Bronchus fibroblast of lung (primary cell): Measurements from ENCODE around the gene RLF. TPM values are rescaled to one million over a fixed set of nuclear protein-coding genes. Genes with fewer than 3 reads are reported as not detected.

Source experiments
- total RNA-seq: library from RNA; depleted of rRNA; stranded (reverse); fragments of >200 nt; gene quantifications from 2 replicates; pipeline ENCODE4 v1.2.3, GENCODE V29; 2015

Gene RLF
- 5.1 and 5.9 TPM in 2 replicates for total RNA-seq

GRCh38 chr1:40161125-40161887 lies at the start of gene RLF:
TSS of gene RLF (plus strand) at chr1:40161387. CDS start at chr1:40161400, 13 bp downstream.

GRCh38 chr1:40247655-40248054 lies 86.5 kb downstream of the RLF start, which contains the start of gene TMCO2:
TSS of gene TMCO2 (plus strand) at chr1:40247937. CDS start at chr1:40247994, 57 bp downstream.

GRCh38 chr1:40257688-40258444 lies 96.7 kb downstream of the RLF start, which contains the start of gene ZMPSTE24:
TSS of gene ZMPSTE24 (plus strand) at chr1:40258236. CDS start at chr1:40258272, 36 bp downstream.

Other genes starting within 250 kb of the RLF start
- gene MFSD2A, start 206.2 kb upstream of the RLF start, total RNA-seq = 2.0 and 4.0 TPM in 2 replicates
- gene CAP1, start 120.7 kb upstream of the RLF start, total RNA-seq = 346 and 365 TPM in 2 replicates
- 47.0 and 47.2 TPM in 2 replicates for gene PPT1, start 64.1 kb upstream of the RLF start, total RNA-seq
- gene TMCO2, start 86.5 kb downstream of the RLF start, total RNA-seq = not detected in 2 replicates
- 29.3 and 34.8 TPM in 2 replicates for gene ZMPSTE24, start 96.8 kb downstream of the RLF start, total RNA-seq
- 4.9 and 5.6 TPM in 2 replicates for gene COL9A2, start 155.9 kb downstream of the RLF start, total RNA-seq
- gene SMAP2, start 212.3 kb downstream of the RLF start, total RNA-seq = 22.0 and 23.2 TPM in 2 replicates